DMS79 treated with DMSO at 0.1 percent for 48 hours (cell line): Measurements from ENCODE around the gene SRPRA.

Experiments used
- DNase-seq: peaks from one replicate; lab custom pipeline; 2025; lab: John Stamatoyannopoulos, UW

The SRPRA gene

DNA sequence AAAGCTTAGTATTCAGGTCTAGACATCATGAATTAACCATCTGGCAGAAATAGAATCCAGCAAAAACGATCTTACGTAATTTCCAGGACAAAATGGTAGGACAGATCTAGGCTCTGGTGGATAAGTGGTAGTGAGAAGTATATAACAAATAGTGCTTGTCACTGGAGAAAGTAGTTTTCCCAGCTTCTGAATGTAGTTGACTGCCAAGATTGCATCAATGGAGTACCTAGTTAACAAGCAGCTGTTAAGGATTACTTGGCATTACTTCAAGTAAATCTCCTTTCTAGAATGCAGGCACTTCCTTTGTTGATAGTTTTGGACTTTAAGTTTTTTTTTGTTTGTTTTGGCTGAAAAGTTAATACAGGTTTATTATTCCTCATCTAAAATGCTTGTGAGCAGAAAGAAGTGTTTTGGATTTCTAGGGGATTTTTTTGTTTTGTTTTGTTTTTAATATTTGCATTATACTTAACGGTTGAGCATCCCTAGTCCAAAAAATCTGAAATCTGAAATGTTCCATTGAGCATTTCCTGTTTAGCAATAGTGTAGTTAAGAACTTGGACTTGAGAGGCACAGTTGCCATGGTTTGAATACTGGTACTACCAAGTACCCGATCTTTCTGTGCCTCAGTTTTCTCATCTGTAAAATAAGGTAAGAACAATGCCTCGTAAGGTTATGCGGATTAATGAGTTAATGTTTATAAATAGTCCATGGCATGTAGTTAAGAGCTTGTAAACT, 36.8 kb downstream of the SRPRA start:
- peak; percentile 98 for DNase-seq

DNA sequence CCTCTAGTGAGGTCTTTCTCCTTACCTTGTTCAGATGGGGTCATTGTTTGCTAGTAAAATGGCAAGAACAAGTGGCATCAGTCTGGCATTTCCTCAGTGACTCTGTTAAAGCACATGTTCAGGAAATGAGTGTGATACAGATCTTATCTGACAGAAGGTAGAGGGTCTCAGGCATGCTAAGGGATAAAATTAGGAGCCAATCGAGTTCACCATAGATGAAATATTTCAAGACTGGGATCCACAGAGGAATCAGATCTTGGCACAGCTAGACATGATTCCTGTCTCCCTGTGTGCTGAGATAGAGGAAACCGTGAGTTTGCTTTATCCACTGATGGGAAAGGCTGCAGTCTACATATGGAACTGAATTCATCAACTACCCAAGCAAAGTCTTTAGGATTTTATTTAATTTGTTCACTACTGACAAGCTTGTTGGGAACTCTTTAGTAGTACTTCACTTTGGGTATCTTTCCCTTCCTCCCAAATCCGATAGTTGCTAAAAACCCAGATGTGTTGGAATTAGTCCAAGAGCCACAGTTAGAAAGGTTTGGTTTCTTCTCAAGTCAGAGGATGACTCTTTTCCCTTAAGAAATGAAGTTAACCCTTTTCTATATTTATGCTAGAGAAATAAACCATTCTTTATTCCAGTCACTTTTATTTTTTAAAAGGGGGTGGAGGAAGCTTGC, 38.7 kb downstream of the SRPRA start:
- no peak for DNase-seq

DNA sequence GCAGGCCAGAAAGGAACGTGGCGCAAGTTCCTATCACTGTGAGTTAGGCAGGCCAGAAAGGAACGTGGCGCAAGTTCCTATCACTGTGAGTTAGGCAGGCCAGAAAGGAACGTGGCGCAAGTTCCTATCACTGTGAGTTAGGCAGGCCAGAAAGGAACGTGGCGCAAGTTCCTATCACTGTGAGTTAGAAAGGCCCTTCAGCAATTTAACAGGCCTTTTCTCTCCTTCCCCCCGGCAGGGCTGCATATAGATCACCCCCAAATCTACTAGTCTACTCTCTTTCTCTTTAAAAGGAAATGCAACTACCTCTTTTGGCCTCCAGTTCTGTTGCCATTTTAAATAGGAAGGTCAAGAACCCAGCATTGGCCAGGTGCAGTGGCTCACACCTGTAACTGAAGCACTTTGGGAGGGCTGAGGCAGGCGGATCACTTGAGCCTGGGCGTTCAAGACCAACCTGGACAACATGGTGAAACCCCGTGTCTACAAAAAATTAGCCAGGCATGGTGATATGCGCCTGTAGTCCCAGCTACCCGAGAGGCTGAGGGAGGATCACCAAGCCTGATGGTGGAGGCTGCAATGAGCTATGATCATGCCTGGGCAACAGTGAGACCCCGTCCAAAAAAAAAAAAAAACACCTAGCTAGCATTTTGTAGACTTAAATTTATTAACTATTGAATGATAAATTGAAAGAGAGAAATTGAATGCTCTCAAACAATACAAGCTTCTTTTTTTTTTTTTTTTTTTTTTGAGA, 42.2 kb downstream of the SRPRA start:
- DNase-seq = no peak

DNA sequence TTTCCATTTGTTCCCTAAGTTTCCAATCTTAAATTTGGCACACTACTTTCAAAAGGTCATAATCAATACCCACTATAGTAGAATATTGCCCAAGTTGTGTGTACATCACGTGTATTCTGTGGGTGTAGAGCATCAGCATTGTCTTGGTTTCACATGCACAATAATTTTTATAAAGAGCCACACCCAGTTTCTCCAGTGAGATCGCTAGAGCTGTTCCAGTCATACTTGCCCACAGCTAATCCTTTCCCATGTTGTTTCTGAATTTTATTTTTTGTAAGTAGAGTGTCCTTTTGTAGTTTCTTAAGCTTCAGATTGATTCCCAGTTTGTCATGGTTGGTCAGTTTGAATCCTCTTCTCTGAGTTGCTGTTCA, 43.4 kb downstream of the SRPRA start:
- no peak for DNase-seq

DNA sequence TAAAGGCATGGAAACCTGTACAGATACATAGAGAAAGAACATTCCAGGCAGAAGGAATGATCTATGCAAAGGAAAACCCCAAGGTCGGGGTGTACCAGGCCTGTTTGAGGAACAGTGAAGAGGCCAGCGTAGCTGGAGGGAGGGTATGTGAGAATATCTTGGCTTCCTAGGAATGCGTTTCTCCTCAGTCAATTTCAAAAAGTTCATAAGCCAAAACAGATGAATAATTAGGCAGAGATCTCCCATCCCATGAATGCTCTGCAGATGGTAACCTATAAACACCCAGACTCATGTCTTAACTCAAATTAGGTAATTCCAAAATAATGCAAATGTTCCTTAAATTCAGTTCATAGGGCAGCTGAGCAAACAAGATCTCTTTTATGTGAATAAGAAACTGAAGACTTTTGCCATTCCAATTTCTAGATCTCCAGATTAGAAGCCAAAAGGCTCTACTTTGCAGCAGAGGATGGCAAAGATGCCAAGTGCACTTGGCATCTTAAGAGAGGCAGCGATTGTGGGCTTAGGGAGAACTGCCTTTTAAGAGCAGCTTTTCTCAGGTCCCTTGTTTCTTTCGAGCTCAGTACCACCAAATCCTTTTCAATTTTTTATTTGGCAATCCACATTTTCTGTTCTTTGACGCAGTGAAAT, 43.9 kb downstream of the SRPRA start:
- peak; percentile 70 for DNase-seq

DNA sequence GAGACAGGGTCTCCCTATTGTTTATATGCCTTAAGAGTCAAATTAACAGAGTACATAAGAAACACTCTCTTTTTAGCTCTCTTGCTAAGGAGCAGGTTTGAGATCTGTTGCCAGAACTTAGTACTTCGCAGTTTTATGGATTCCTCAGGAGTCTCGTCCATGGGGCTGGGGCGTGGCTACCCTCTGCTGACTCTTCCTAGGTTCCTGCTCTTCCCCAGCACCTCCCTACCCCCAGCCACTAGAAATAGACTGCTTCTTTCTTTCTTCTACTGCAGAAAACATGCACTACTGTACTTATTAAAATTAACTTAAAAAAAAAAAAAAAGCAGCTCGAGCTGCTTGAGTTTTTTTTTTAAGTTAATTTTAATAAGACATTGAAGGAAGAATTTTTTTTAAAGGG, 49.1 kb downstream of the SRPRA start:
- DNase-seq = no peak

DNA sequence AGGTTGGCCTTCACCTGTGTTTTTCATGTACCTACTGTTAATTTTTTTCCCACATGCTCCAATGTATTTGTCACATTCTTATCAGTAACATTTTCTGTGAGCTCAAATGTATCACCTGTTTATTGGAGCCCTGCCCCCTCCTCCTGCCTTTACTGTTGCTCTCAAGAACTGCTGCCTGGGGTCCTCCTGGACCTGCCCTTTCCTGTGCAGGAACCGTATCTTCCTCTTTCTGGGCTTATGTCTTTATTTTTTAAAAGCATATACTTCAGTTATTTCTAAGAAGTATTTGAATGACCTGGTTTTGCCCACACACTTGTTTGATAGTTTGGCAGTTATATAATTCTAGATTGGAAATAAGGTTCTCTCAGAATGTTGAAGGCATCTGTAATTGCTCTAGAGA, 51.2 kb downstream of the SRPRA start:
- no peak for DNase-seq

DNA sequence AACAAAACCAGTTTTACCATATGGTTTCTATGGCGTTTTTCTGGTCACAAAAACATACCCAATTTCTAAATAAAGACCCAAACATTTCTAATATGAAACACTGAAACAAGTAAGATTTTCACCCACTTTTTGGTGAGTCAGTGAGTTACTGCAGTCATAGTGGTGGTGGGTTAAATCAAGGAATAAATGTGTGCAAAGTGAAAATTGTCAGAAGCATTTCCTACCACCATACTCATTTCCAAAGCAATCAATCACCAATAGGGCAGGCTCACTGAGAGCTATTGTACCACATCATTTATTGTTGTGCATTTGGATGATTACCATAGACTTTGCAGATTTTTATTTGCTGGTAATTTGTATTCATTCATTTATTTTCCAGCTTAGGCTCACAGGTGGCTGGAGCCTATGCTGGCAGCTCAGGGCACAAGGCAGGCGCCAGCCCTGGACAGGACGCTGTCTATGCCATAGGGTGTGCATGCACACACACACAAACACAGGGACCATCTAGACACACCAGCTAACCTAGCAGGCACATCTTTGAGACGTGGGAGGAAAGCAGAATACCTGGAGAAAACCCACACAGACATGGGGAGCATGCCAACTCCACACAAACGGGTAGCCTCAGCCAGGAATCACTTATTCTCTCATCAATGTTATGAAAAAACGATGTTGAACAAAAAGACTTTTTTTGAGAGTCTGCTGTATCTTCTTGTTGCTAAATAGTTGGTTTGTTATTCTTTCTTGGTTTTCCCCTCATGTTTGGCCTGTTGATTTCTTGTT, 52.0 kb downstream of the SRPRA start:
- no peak for DNase-seq

DNA sequence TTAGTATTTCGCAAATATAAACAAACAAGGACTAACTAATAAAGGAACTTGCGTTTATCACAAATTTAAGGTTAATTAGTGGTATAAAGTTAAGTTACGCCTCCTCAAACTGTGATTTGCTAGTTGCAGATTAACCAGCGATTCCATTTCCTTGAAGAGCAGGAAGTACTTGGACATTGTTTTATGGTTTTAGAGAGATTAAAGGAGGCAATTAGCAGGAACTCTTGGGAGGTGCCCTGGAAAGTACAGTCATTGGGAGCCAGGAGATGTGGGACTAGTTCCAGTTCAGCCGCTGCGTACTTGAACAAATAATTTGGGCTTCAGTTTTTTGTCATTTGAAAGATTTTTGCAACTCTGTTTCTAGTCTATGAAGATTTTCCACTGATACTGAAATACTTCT, 53.9 kb downstream of the SRPRA start:
- DNase-seq = no peak

DNA sequence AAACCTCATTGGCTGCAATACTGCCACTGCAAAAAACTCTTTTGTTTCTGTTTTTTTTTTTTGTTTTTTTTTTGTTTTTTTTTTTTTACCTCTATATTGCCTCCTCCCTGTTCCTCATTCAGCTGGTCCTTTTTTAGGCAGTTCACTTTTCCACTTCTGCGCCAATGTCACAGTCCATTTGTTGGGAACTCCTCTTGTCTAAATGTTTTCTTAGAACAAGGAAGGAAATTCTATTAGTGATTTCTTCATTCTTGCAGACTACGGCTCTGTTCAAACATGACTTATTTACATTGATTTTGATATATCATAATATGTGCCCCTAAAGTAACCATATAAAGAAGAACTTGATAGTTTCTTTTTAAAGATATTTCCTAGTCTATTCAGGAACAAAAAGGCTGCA, 54.3 kb downstream of the SRPRA start:
- no peak for DNase-seq
